Progenitor cell of endocrine pancreas (in vitro differentiated cells): ENCODE results near the gene AKR1C2. TPM values are rescaled to one million over a fixed set of nuclear protein-coding genes. Genes with fewer than 3 reads are reported as not detected.

ENCODE experiments used
- DNase-seq: peaks from one replicate; pipeline ENCODE4 v3.0.0; 2021; ENCODE audit warnings: low spot score; ENCODE audit not compliant: unreplicated experiment
- H3K27ac Mint-ChIP-seq: 2 replicates; pipeline ENCODE4 v1.8.0; 2021; ENCODE audit warnings: mild to moderate bottlenecking, moderate library complexity, mixed read lengths
- H3K27me3 Mint-ChIP-seq: 2 replicates; pipeline ENCODE4 v1.8.0; 2021; ENCODE audit warnings: mixed read lengths
- H3K36me3 Mint-ChIP-seq: 2 replicates; pipeline ENCODE4 v1.8.0; 2022; ENCODE audit warnings: mixed read lengths; ENCODE audit not compliant: insufficient read depth
- H3K4me1 Mint-ChIP-seq: 2 replicates; pipeline ENCODE4 v1.8.0; 2021; ENCODE audit warnings: low read depth, mixed read lengths
- H3K4me3 Mint-ChIP-seq: 2 replicates; pipeline ENCODE4 v1.8.0; 2021; ENCODE audit warnings: low read depth, mild to moderate bottlenecking, moderate library complexity, mixed read lengths
- H3K9me3 Mint-ChIP-seq: 2 replicates; pipeline ENCODE4 v1.8.0; 2021; ENCODE audit warnings: low read depth, mixed read lengths
- total RNA-seq: library from RNA; stranded (reverse); gene quantifications from 2 replicates; pipeline ENCODE4 v1.2.1, GENCODE V29; 2021
- TF ChIP-seq, protein P1 (sequence below): fragments of 200-600 bp; sonication (generic); IDR thresholded peaks from one replicate; pipeline ENCODE4 v1.5.0; 2021; ENCODE audit warnings: antibody characterized with exemption, mild to moderate bottlenecking; ENCODE audit not compliant: unreplicated experiment

AKR1C2 gene
- total RNA-seq, 1 donor from 2014 or later = 7.2 TPM

DNA sequence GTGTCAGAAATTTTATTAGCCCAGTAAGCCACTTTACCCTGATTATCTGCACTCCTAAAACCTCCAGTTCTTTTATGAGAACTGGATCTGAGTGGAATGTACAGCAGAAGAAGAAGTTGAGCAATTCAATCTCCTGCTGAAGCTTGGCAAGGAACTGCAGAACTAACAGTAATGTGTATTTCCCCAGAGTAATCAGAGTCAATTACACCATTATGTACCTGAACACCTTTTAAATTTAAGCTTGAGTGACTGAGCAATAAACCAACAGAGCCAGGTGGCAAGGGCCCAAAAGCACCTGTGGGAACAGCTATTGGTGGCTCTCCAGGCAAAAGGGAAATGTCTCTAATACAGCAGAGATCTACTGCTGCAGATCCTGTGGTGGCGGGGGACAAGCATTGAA is 40.1 kb upstream of the AKR1C2 start:
- Mint-ChIP-seq H3K36me3 (peaks cover 4% of the 10 kb centered on the region), H3K4me3 (no peak overlapping the region), H3K4me1 (peaks cover 18% of the 10 kb centered on the region), H3K27ac (no peak overlapping the region), H3K27me3 (no peaks in the 10 kb centered on the region), H3K9me3 (peaks cover 17% of the 10 kb centered on the region)
- TF ChIP-seq, protein P1, sequence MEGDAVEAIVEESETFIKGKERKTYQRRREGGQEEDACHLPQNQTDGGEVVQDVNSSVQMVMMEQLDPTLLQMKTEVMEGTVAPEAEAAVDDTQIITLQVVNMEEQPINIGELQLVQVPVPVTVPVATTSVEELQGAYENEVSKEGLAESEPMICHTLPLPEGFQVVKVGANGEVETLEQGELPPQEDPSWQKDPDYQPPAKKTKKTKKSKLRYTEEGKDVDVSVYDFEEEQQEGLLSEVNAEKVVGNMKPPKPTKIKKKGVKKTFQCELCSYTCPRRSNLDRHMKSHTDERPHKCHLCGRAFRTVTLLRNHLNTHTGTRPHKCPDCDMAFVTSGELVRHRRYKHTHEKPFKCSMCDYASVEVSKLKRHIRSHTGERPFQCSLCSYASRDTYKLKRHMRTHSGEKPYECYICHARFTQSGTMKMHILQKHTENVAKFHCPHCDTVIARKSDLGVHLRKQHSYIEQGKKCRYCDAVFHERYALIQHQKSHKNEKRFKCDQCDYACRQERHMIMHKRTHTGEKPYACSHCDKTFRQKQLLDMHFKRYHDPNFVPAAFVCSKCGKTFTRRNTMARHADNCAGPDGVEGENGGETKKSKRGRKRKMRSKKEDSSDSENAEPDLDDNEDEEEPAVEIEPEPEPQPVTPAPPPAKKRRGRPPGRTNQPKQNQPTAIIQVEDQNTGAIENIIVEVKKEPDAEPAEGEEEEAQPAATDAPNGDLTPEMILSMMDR = no peak
- no peak for DNase-seq

DNA sequence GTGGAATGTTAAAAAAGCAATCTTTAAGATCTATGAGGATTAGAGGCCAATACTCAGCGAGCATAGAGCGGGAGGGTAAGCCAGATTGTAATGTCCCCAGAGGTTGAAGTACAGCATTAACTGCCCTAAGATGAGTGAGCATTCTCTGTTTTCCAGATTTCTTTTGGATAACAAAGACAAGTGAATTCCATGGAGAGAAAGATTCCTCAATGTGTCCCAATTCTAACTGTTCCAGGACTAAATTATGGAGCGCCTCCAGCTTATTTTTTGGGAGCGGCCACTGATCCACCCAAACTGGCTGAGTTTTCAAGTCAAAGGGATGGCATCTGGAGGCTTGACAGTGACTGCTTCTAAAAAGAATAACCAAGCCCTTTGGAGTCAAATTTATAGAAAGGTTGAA is 39.3 kb upstream of the AKR1C2 start:
- Mint-ChIP-seq H3K27ac (no peak overlapping the region), H3K9me3 (peaks cover 17% of the 10 kb centered on the region), H3K4me3 (no peak overlapping the region), H3K4me1 (peaks cover 15% of the 10 kb centered on the region), H3K27me3 (no peaks in the 10 kb centered on the region), H3K36me3 (peaks cover 4% of the 10 kb centered on the region)
- no peak for DNase-seq
- TF ChIP-seq, protein P1 = no peak

DNA sequence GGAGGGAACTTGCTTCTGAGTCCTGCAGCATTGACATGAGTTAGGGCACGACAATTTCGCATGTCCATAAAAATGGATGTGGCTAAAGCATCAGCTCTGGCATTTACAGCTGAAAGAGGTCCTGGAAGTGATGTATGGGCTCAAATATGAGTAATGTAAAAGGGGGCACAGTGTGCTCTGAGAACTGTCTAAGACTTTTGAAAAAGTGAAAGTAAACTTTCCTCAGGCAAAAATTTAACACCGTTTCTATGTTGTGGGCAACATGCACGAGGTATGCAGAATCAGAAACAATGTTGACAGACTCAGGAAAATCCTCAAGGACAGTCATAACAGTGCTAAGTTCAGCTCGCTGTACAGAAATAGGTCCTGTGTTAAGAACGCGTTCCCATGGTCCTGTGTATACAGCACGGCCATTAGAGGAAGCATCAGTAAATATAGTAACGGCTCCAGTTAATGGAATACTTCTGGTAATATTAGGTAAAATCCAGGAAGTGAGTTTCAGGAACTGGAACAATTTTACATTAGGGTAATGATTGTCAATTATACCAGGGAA is 37.9 kb upstream of the AKR1C2 start:
- Mint-ChIP-seq H3K4me1 (peaks cover 19% of the 10 kb centered on the region), H3K27me3 (no peaks in the 10 kb centered on the region), H3K4me3 (no peak overlapping the region), H3K27ac (no peak overlapping the region), H3K36me3 (peaks cover 4% of the 10 kb centered on the region), H3K9me3 (peaks cover 16% of the 10 kb centered on the region)
- TF ChIP-seq, protein P1 = no peak
- DNase-seq = no peak

DNA sequence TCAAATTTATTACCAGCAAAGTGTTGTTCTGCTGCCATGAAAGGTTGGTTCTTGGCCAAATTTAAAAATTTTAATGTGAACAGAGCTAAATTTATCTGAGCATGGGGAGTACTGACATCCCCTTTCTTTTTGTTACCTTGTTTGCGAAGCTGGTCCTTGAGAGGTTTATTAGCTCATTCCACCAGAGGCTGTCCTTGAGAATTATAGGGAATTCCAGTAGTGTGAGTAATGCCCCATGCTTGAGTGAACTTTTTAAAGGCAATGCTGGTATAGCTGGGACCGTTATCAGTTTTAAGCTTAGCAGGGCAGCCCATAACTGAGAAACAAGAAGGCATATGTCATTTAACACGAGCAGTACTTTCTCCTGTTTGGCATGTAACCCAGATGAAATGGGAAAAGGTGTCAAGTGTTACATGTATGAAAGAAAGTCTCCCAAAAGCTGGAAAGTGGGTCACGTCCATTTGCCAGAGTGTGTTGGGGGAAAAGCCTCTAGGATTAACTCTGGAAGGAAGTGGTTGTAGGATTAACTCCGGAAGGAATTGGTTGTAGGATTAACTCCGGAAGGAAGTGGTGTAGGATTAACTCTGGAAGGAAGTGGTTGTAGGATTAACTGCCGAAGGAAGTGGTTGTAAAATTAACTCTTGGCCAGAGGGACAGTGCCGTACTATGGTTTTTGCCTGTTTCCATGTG is 37.3 kb upstream of the AKR1C2 start:
- H3K9me3 Mint-ChIP-seq = peaks cover 14% of the 10 kb centered on the region

DNA sequence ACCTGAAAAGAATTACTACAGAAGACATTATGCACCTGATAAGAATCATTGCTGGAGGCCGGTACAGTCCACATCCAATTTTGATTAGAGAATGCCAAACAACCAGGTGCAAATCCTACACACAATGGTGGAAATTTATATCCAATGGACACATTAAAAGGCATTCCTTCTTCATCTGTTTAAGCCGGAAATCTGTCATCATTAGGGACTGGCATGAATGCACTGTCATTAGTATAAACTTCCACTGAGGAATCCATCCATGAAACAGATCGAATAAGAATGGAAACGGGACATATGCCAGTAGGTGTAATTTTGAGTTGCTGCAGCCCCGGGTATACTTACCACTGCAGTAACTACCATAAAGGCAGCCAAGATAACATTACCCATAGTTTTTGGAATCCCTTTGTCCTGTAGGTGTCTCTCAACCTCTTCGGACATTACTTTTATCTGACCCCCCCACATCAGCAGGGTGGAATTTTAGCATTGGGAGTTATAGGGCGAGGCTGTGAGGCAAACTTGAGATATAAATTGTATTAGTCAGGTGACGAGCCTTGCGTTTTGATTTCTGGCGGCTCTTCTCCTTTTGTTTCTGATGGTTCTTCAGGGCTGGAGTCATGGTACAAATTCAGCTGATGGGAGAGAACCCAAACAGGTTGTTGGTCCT is 36.5 kb upstream of the AKR1C2 start:
- no peak overlapping the region for H3K27ac Mint-ChIP-seq
- peaks cover 22% of the 10 kb centered on the region for H3K4me1 Mint-ChIP-seq
- no peaks in the 10 kb centered on the region for H3K27me3 Mint-ChIP-seq
- TF ChIP-seq, protein P1 = no peak
- peaks cover 9% of the 10 kb centered on the region for H3K9me3 Mint-ChIP-seq
- no peak for DNase-seq
- H3K4me3 Mint-ChIP-seq = no peak overlapping the region
- H3K36me3 Mint-ChIP-seq = no peaks in the 10 kb centered on the region

More for the DNA sequence above, 37.3 kb upstream of the AKR1C2 start:
- no peak for DNase-seq
- H3K4me1 Mint-ChIP-seq = peaks cover 21% of the 10 kb centered on the region
- peaks cover 4% of the 10 kb centered on the region for H3K36me3 Mint-ChIP-seq
- no peak overlapping the region for H3K27ac Mint-ChIP-seq
- TF ChIP-seq, protein P1 = no peak
- H3K27me3 Mint-ChIP-seq = no peaks in the 10 kb centered on the region
- H3K4me3 Mint-ChIP-seq = no peak overlapping the region
